Heart left ventricle (tissue), 16 donors: ENCODE results near the gene MMRN1. TPM values are rescaled to one million over a fixed set of nuclear protein-coding genes. Genes with fewer than 3 reads are reported as not detected.

Source experiments
- ATAC-seq, 4 donors: fragments of 200-7000 bp; cut with Tn5 transposase; one replicate each; pipeline ENCODE4 v1.9.1; 2020 to 2022; ENCODE audit warnings: moderate library complexity in 4 of 4, mild to moderate bottlenecking in 3 of 4, moderate number of reproducible peaks in 1 of 4
- DNase-seq, 5 donors: peaks; one replicate each; pipeline ENCODE4 v3.0.0-alpha.2; 2020
- H3K27ac ChIP-seq, 12 donors: fragments of 200-600 bp; sonication (generic) in 4 of 12; one replicate each; pipeline versions ENCODE4 v1.5.0 to v1.8.0; 2016 to 2022; ENCODE audit warnings: mild to moderate bottlenecking in 2 of 12
- H3K27me3 ChIP-seq, 9 donors: fragments of 200-600 bp; sonication (generic) in 2 of 9; one replicate each; pipeline versions ENCODE4 v1.5.1 to v1.8.0; 2016 to 2022; ENCODE audit warnings: mild to moderate bottlenecking in 3 of 9
- H3K36me3 ChIP-seq, 9 donors: fragments of 200-600 bp; sonication (generic) in 2 of 9; one replicate each; pipeline versions ENCODE4 v1.5.0 to v1.8.0; 2018 to 2022; ENCODE audit warnings: mild to moderate bottlenecking in 2 of 9
- H3K4me1 ChIP-seq, 12 donors: fragments of 200-600 bp; sonication (generic) in 4 of 12; one replicate each; pipeline versions ENCODE4 v1.5.0 to v1.8.0; 2016 to 2022; ENCODE audit warnings: mild to moderate bottlenecking in 3 of 12
- H3K4me3 ChIP-seq, 12 donors: fragments of 200-600 bp; sonication (generic) in 4 of 12; one replicate each; pipeline versions ENCODE4 v1.5.0 to v1.8.0; 2017 to 2022; ENCODE audit warnings: mild to moderate bottlenecking in 9 of 12, moderate library complexity in 4 of 12
- H3K9me3 ChIP-seq, 12 donors: fragments of 200-600 bp; sonication (generic) in 4 of 12; one replicate each; pipeline versions ENCODE4 v1.5.0 to v1.8.0; 2016 to 2022; ENCODE audit warnings: mild to moderate bottlenecking in 1 of 12
- POLR2A ChIP-seq, 2 donors: fragments of 450-650 bp; IDR thresholded peaks; one replicate each; pipeline ENCODE4 v1.6.1; 2017; ENCODE audit warnings: antibody characterized with exemption in 2 of 2, mild to moderate bottlenecking in 2 of 2, moderate library complexity in 2 of 2
- WGBS, 4 donors: extraction: QIAGEN DNeasy Blood & Tissue Kit in 2 of 4; methylation state at CpG; one replicate each; pipeline versions ENCODE4 v1.1.5 to v1.1.7; 2013 to 2018; 5-methylcytosine and 5-hydroxymethylcytosine counted together
- intact Hi-C, 10 donors: fragments of 100-400 bp; cut with DNase I; formaldehyde crosslinking; loops; one replicate each; pipeline versions ENCODE4 v1.11.1 to v1.14.2; 2022
- polyA plus RNA-seq, 2 donors: library from polyadenylated mRNA; stranded (reverse); fragments of 200-250 nt; gene quantifications; one replicate each; pipeline ENCODE4 v1.2.3, GENCODE V29; 2013
- total RNA-seq, 9 donors: library from RNA; depleted of rRNA in 2 of 9; stranded (reverse); fragments of >200 nt in 2 of 9; fragmentation: NEBNext Ultra II Directional in 3 of 9; extraction: Animal tissue kit (Norgen Biotek cat#: 25700) in 3 of 9; gene quantifications; one replicate each; pipeline versions ENCODE4 v1.1.0 to v1.2.4, GENCODE V29; 2016 to 2023
- TF ChIP-seq, protein P1 (sequence below), 12 donors: fragments of 200-600 bp; sonication (generic) in 4 of 12; IDR thresholded peaks; one replicate each; pipeline versions ENCODE4 v1.5.0 to v1.8.0; 2018 to 2022; ENCODE audit warnings: antibody characterized with exemption in 12 of 12, mild to moderate bottlenecking in 5 of 12
- donor health status: ischemic (EF 13 %, LVEDD 7.1; RV severe dilation, severe dysfunction).
- donor health status: healthy with polysubstance abuse.
- donor health status: DM: no; HTN: yes; CAD: no.
- donor health status: DM: no; HTN: no; CAD: no.
- donor health status: ischemic (EF 25% LVEDD 6.9; RV normal size, moderate dysfunction).
- donor health status: ischemic (EF 25% LVEDD 5.7; RV mildly dilated, moderate dysfunction).
- donor health status: healthy.
- donor health status: DM: yes; HTN: yes; CAD: no.
- donor health status: ischemic (EF 35%, LVEDD 5.7; RV mildly dilated, moderate dysfunction).
- donor health status: nonischemic (EF 11% LVEDD 7.7; RV severe dilation, severe dysfunction).
- donor health status: DM: yes; HTN: yes; CAD: no.
- donor health status: PGD.
- donor health status: ischemic (EF 29% LVEDD 5.4; RV normal size, mild dysfunction).
- donor health status: nonischemic (EF 23%, LVEDD 6.1; RV moderate dilation, normal function).

Gene MMRN1
- total and polyA plus RNA-seq, 11 donors, result 0.14 to 9.9 (median 1.5) TPM

DNA sequence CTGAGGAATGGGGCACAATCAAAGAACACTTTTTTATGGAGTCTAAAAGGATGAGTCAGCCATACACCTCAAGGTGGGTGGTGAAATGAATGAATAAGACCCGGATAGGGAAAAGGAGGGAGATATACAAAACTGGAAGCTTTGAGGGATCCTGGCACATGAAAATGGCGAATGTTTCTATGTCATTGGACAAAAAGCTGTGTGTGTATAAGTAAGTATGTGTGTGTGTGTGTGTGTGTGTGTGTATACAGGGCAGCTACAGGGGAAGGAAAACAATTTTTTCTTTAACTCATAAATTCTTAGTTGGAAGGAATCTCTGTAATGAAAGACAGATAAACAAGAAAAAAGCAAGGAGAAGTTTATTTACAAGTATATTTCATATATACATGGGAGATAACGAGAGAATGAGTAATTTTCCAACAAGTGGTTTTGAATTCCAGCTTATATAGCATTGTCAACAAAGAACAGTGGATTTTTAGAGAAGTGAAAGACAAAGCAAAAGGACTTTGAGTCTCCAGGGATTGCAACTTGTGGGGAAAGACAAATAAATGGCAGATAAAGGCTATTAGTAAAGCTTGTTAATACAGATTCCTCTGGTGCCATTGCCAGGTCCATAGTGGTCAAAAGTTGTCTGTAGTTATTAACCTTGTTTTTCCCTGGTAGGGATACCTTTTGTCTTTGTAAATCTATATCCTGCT lies 99.7 kb downstream of the MMRN1 start:
- Histone ChIP-seq H3K4me3 (no peak overlapping the region), H3K27me3 (no peaks in the 10 kb centered on the region), H3K9me3 (no peaks in the 10 kb centered on the region), H3K27ac (no peak overlapping the region), H3K36me3 (no peaks in the 10 kb centered on the region), H3K4me1 (no peaks in the 10 kb centered on the region)
- intact Hi-C loops, result no loop called here
- DNase-seq (no peak), ATAC-seq (no peak)
- TF ChIP-seq, protein P1, sequence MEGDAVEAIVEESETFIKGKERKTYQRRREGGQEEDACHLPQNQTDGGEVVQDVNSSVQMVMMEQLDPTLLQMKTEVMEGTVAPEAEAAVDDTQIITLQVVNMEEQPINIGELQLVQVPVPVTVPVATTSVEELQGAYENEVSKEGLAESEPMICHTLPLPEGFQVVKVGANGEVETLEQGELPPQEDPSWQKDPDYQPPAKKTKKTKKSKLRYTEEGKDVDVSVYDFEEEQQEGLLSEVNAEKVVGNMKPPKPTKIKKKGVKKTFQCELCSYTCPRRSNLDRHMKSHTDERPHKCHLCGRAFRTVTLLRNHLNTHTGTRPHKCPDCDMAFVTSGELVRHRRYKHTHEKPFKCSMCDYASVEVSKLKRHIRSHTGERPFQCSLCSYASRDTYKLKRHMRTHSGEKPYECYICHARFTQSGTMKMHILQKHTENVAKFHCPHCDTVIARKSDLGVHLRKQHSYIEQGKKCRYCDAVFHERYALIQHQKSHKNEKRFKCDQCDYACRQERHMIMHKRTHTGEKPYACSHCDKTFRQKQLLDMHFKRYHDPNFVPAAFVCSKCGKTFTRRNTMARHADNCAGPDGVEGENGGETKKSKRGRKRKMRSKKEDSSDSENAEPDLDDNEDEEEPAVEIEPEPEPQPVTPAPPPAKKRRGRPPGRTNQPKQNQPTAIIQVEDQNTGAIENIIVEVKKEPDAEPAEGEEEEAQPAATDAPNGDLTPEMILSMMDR (IDR thresholded peaks at IDR 0.05), result no peak
- TF ChIP-seq POLR2A (IDR thresholded peaks at IDR 0.05), result no peak
- 70 to 78% (median 74%) methylated on average over 3 of the region's 3 CpGs for WGBS, 4 donors

DNA sequence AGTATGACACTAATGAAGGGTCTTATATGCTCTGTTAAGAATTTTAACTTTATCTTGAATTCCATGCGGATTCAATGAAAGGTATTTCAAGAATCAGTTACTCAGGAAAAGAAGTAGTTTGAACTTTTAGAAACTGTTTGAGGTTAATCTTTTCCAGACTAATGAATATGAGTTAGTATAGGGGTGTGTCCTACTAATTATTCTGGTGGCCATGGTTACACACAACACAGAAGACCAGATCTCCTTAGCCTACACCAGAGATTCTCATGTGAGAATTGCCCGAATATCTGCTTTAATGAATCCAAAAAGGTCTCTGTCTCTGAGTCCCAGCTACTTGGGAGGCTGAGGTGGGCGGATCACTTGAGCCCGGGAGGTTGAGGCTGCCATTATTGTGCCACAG lies 100.4 kb downstream of the MMRN1 start:
- H3K27me3 ChIP-seq, result no peaks in the 10 kb centered on the region
- ATAC-seq, result no peak
- H3K9me3 ChIP-seq, result no peaks in the 10 kb centered on the region
- intact Hi-C loops, result no loop called here
- no peaks in the 10 kb centered on the region for H3K4me1 ChIP-seq
- no peaks in the 10 kb centered on the region for H3K36me3 ChIP-seq
- no peak for TF ChIP-seq POLR2A (IDR thresholded peaks at IDR 0.05)
- TF ChIP-seq, protein P1 (IDR thresholded peaks at IDR 0.05), result no peak
- 63 to 73% (median 66%) methylated on average over 4 of the region's 4 CpGs for WGBS, 4 donors
- DNase-seq, result no peak
- H3K4me3 ChIP-seq, result no peak overlapping the region
- H3K27ac ChIP-seq, result no peak overlapping the region

DNA sequence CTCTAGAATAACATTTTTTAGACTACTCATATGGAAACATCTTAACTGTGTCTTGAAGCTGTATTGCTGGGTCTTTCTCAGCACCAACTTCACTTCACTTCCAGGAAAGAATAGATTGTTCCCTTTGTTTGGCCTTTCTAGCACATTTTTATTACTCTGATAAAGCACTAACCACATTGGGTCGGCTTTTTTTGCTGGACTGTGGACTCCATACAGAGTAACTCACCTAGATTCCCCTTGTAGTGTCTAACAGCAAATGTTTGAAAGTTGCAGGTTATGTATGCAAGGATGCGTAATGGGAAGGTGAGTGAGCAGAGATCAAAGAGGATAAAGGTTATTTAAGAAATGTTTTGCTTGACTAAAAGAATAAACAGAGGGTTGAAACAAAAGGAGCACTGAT lies 101.2 kb downstream of the MMRN1 start:
- H3K9me3 ChIP-seq, result no peaks in the 10 kb centered on the region
- WGBS, 4 donors, result 81 to 87% (median 82%) methylated on average over 2 of the region's 2 CpGs
- no peak overlapping the region for H3K4me3 ChIP-seq
- no peaks in the 10 kb centered on the region for H3K4me1 ChIP-seq
- intact Hi-C loops, result no loop called here
- no peaks in the 10 kb centered on the region for H3K27me3 ChIP-seq
- H3K36me3 ChIP-seq, result no peaks in the 10 kb centered on the region
- no peak overlapping the region for H3K27ac ChIP-seq
- TF ChIP-seq POLR2A (IDR thresholded peaks at IDR 0.05), result no peak
- TF ChIP-seq, protein P1 (IDR thresholded peaks at IDR 0.05), result no peak
- ATAC-seq (no peak), DNase-seq (no peak)

DNA sequence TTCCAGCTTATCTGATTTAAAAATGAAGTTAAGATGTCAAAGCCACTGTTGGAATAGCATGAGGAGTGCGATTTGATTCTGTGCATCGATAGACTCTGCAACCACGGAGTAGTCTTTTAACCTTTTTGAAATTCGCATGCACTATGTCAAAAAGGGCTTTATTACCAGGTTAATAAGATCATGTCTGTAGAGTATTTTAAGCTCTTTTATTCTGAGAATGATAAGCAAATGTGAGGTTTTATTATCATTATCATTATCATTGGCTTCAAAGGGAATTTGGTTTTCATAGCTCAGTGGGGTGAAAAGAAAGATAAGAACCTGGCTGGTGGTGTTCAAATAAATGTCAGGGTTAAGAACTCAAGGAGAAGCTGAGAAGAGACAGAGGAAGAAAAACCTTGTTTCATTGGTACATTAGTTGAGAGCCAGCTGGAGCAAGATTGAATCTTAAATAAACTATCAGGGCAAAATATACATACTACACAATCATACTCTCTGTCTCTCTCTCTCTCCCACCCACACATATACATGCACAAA lies 102.6 kb downstream of the MMRN1 start:
- Histone ChIP-seq H3K4me1 (no peaks in the 10 kb centered on the region), H3K9me3 (no peaks in the 10 kb centered on the region), H3K27me3 (no peaks in the 10 kb centered on the region), H3K36me3 (no peaks in the 10 kb centered on the region), H3K4me3 (no peak overlapping the region), H3K27ac (no peak overlapping the region)
- WGBS, 4 donors, result 82 to 88% (median 84%) methylated on average over 4 of the region's 4 CpGs
- DNase-seq (no peak), ATAC-seq (no peak)
- TF ChIP-seq, protein P1 (IDR thresholded peaks at IDR 0.05), result no peak
- no peak for TF ChIP-seq POLR2A (IDR thresholded peaks at IDR 0.05)
- intact Hi-C loops, result no loop called here
